ENCODE measurements around the gene PSD.

Gene PSD

DNA sequence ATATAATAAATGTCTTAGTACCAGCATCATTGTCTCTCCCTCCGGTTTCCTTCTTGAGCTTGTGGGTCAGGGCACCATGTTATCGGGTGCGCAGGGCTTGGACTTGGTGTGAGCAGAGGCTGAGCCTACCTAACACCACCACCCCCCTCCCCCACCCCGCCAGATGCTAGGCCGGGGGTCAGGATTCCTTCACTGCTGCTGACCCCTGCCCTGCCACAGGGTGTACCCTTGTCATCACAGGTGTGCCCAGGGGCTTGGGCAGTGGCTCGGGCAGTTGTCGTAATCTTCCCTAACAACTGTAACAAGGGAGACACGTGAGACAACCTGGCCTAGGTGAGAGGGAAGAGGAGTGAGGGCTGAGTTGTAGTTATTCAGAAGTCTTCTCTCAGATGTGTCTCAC is 35.7 kb downstream of the PSD start:
- no peak for DNase-seq

DNA sequence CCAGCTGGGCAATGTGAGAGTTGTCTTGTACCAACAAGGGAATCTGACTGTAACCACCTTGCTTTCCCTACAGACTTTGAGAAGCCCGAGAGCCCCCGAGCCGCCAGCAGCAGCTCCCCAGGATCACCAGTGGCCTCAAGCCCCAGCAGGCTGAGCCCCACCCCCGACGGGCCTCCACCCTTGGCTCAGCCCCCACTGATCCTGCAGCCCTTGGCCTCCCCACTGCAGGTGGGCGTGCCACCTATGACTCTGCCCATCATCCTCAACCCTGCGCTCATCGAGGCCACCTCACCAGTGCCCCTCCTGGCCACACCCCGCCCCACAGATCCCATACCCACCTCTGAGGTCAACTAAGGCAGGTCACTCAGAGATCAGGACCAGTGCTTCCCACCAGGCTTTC is 36.6 kb downstream of the PSD start:
- DNase-seq: no peak

DNA sequence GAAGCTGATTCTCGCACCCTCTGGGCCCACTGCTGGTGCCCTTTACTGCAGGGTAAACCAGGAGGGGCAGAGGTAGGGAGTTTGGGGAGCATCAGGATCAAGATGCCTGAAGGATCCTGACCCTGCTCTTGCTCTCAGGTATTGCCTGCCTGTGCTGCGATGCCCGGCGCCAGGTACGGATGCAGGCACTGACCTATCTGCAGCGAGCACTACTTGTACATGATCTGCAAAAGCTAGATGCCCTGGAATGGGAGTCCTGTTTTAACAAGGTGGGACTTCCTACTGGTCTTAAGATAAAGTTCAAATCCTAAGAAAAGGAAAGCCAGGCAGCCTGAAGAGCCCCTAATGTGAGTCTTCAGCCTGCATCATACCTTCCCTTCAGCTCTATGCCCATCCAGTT is 39.2 kb downstream of the PSD start:
- no peak for DNase-seq

DNA sequence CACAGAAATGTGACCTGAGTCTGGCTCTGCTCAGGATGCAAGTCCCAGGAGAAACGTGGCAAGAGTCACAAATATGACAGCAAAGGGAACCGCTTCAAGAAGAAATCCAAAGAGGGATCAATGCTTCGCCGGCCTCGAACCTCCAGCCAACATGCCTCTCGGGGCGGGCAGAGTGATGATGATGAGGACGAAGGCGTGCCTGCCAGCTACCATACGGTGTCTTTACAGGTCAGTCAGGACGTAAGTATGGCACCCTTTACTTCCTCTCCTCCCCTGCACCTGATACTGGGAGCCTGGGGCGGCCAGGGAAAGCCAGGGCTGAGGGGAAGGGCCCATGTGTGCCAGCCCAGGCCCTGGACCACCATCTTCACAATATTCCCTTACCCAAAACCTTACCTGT is 41.7 kb downstream of the PSD start:
- no peak for DNase-seq

DNA sequence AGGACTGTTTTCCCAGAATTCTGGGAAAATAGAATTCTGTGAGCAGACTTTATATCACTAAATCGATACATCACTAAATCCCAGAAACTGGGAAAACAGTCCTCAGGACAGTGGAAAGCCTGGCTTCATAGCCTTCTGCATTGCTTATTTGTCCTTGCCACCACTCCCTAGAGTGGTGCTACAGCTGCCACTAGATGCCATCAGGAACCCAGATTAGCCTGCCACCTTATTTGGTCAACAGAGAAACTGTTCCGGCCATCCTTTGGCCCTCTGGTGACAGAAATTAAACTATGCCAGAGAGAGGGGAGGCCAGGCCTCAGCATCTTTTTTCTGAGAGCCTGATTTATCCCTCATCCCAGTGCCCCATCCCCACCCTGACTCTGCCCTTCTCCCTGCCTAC is 42.7 kb downstream of the PSD start:
- DNase-seq: no peak

DNA sequence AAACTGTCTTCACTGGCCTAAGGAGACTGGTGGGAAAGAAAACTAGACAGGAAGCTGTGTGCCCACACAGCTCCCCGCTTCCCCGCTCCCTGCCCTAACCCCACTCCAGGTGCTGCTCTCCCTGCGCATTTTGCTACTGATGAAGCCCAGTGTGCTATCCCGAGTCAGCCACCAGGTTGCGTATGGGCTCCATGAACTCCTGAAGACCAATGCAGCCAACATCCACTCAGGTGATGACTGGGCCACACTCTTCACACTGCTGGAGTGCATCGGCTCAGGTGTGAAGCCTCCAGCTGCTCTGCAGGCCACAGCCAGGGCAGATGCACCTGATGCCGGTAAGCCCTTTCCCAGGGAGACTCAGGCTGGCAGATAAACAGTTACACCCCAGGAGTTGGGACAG is 43.3 kb downstream of the PSD start:
- DNase-seq: no peak

DNA sequence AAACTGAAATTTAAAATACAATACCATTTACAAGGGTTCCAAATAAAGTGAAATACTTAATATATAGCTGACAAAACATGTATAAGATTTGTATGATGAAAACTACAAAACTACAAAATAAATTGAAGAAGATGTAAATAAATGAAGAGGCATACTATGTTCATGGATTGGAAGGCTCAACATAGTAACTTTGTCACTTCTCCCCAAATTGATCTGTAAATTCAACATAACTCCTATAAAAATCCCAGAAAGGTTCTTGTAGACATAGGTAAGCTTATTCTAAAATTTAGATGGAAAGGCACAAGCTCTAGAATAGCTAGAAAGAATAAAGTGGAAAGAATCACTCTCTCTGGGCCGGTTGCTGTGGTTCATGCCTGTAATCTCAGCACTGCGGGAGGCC is 47.3 kb downstream of the PSD start:
- no peak for DNase-seq

DNA sequence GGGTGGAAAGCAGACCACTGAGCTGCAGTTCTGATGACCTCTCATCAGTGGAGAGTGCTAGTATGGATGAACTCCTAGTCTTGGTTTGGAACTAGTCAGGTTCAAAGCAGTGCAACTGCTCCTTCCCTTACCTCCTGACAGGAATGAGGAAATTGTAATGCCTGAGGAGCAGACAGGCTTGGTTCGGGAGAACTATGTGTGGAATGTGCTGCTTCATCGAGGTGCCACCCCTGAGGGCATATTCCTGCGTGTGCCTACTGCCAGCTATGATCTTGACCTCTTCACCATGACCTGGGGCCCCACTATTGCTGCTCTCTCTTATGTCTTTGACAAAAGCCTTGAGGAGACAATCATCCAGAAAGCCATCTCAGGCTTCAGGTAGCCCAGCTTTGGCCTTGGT is 50.5 kb downstream of the PSD start:
- no peak for DNase-seq

DNA sequence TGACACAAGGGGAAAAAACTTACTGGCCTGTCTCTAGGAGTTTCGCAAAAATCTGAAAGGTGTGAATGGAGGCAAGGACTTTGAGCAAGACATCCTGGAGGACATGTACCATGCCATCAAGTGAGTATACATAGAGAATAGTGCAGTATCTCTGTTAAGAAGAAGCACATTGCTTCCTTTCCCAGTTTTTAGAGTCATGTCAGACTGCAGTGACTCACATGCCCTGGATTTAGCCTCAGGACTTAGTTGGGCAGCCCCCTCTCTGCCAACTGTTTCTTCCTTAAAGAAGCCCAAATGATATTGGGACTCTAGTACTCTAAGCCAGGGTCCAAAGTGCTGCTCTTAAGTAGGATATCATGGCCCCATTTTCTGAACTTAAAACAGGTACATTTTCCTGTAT is 51.1 kb downstream of the PSD start:
- no peak for DNase-seq

DNA sequence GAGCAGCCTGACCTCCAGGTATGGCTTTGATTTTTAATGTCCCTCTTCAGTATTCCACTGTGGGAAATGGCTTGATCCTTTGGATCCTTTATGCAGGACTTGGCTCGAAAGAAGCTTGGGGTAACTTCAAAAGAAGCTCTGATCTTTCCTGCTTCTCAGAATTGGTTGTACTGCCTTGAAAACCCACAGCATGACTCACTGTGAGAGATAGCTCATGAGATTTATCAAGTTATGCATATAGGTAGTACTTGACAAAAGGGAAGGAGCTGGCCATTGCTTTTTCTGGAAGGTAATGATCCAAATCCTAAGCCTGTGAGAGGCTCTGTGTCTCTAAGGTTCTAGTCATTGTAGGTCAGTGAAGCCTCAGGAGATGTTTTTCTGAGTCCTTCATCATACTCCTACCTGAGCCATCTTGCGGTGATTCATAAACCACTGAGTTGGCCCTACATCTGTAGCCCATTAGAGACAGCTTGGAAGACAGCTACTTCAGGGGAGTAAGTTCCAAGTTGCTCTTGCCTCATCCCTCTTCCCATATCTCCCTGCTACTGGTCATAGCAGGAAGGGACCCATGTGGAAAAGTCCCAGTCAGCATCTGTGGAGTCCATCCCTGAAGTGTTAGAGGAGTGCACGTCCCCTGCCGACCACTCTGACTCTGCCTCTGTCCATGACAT is 59.7 kb downstream of the PSD start:
- DNase-seq: no peak

DNA sequence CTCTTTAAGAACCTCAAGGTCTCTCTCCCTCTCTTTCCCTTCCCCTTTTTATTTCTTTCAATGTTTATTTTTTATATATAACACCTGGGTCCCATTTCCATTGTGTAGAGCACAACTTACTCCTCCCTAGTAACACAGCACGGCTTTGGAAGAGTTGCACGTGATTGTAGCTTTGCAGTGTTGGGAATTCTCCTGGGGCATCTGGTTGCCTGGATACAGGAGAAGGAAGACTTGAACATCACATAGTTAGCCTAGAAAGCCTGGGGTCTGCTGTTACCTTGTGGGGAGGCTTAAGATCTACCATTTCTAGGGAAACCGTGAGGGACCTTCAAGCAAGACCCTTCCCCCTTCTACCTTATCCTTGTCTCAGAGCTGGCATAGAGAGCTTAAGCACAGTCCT is 64.1 kb downstream of the PSD start:
- no peak for DNase-seq
